Stimulated activated CD8-positive, alpha-beta memory T cell treated with anti-CD3 and anti-CD28 coated beads, Interleukin-4, amount 100 ng/mL, for 24 hours (primary cell): ENCODE data around the gene NOP14.
A peak's percentile ranks its signal among the peaks of the same experiment; 100 is the strongest.
"Not testable (repeated sequence)": the region's sequence is repeated elsewhere in the genome, so short reads cannot be mapped to it uniquely, and the experiment has no call there.

Experiments used
- DNase-seq: peaks from one replicate; pipeline ENCODE4 v3.0.0-alpha.2; 2020; ENCODE audit warnings: low read depth

Gene NOP14

GRCh38 chr4:2961811-2962441 is 1.3 kb downstream of the NOP14 start:
- DNase-seq = peak; percentile 52

DNA sequence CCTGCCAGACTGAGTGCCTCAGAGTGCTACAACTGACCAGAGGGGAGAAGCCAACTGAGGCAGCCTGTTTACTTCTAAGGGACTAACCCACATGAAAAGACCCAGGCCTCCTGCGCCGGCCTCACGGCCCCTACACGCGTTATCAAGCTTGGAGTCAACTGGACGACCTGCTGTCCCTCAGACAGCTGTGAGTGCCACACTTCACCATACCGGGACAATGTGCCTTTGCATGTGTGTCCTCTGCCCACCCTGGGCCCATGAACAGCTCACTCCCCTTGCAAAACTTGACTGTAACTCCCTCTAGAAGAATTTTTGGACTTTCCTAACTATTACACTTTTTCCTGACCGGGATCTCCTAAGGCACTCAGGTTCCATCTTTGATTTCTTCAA is 1.8 kb downstream of the NOP14 start:
- DNase-seq = no peak

- DNase-seq = not testable (repeated sequence)
Observed at GRCh38 chr4:2960450-2960849, 2.8 kb downstream of the NOP14 start.

DNA sequence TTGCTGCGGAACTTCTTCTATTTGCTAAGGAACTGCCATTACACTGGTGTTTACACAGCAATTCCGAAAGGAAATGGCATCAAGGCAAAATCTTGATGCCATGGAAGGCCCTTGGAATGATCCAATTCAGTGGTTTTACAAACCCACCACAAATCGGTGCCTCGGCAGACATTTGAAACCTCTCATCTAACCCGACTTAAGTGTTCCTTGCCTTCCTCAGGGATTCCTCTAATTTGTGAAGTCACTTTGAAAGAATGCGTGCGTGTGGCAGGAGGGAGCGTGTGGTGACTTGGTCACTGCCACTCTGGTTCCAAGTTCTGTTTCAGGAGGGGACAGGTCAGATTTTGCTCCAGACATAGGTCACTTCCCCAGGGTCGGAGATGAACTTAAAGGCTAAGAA is 4.8 kb downstream of the NOP14 start:
- DNase-seq = no peak

GRCh38 chr4:2955186-2956044 is 7.8 kb downstream of the NOP14 start:
- not testable (repeated sequence) for DNase-seq

DNA sequence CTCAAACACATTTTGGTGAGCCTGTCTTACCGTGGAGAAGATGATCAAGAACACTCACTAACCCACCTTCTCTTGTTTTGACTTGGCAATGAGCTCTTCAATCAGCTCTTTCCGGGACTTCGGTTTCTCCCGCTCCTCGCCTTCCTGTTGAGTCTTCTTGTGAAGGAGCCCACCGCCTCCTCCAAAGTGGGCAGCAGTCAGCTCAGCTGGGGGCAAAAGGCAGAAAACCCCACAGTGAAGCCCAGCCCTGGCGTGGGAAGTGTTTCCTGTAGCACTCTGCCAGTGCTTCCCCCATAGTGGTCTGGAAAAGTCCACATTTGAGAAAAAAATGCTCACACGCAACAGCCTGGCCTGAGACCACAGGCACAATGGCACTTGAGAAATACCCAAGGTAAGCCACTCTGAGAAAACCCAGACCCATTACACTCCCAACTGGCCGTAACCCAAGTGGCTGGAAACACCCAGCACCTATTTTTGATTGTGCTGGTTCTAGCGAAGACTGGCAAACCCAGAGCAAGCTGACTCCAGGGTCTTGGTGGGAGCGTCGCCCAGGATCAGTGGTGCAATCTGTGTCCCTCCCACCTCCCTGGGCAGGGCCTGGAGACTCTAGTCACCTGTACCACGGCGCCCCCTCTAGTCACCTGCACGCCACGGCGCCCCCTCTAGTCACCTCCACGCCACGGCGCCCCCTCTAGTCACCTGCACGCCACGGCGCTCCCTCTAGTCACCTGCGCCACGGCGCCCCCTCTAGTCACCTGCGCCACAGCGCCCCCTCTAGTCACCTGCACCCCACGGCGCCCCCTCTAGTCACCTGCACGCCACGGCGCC is 8.6 kb downstream of the NOP14 start:
- DNase-seq = peak; percentile 62

DNA sequence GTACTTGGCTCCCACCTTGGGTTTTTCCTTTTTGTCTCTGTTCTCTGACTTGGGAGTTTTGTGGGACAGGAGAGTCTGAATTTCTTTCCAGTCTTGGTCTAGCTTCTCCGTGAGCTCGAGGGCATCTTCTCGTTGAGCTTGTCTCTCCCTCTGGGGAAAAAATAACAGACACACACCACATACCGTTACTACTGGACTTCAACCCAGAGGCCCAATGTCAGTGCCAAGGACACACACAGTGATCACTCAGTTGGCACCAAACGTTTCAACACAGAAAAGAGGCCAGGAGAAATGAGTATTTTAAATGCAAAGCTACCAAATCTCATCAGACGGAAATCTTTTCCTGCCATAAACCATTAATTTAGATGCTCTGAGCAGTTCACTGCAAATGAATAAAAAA is 9.7 kb downstream of the NOP14 start:
- no peak for DNase-seq

DNA sequence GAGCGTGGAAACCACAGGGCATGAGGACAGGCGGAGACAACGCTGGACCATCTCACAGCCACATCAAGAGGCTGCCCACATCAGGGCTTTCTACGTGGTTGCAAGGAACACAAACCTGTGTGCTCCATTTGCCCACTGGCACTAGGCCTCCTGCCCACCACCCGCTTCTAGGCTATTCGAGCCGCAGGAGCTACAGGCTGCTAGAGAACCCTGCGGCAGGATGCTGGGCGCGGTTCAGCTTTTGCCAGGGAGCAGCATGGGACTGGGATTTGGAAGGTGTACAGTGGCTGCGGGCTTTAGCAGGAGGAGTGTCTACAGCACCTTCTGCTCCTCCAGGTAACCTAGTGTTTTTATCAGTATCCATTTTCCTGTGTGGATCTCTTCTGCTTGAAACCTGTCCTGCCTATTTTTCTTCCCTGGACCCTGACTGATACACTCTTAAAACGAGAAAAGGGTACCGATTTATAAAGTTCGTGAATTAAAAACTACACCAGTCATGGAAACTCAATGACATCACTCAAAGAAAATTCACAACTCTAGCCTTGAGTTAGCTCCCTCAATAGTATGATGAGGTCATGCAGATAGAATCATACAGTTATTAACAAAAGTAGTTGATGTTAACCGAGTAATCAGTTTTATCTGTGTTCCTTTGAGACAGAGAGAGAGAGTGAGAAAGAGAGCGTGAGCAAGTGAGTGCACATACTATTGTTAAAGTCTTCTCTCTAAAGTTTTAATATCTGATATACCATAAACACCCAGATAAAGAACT is 12.8 kb downstream of the NOP14 start:
- DNase-seq = no peak

DNA sequence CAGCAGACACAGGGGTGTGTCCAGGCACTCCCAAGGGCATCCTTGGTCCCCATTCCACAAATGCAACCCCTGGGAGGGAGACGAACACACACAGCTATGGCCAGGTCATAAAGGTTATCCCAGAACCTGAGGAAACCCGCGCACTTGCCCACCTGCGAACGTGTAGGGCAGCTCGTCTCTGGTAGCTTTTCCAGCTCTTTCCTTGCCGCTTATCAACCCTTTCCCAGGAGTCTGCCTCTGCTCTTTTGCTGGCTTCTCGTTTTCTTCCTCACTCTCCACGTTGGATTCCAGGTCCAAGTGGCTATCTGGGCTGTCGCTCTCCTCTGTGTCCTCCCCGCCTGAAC is 13.5 kb downstream of the NOP14 start:
- DNase-seq = no peak

GRCh38 chr4:2948895-2949781 is 14.1 kb downstream of the NOP14 start:
- DNase-seq = no peak

DNA sequence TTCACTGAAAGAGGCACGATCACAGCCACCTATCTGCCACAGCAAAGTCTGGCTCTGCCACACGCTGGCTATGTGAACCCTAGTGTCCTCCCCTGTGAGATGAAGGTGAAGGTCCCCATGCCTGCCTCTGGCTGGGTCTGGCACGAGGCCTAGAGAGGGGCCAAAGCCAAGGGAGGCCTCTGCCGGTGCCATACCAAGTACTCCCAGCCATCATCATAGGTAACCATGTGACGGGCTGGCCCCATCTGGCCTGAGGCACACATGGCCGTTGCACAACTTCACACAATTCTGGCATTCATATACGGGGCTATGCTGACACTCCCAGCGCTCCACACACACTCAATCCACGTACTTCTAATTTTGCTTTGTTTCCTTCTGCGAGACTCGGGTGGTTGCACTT is 15.3 kb downstream of the NOP14 start:
- DNase-seq = no peak

GRCh38 chr4:2946812-2947600 is 16.2 kb downstream of the NOP14 start:
- no peak for DNase-seq

DNA sequence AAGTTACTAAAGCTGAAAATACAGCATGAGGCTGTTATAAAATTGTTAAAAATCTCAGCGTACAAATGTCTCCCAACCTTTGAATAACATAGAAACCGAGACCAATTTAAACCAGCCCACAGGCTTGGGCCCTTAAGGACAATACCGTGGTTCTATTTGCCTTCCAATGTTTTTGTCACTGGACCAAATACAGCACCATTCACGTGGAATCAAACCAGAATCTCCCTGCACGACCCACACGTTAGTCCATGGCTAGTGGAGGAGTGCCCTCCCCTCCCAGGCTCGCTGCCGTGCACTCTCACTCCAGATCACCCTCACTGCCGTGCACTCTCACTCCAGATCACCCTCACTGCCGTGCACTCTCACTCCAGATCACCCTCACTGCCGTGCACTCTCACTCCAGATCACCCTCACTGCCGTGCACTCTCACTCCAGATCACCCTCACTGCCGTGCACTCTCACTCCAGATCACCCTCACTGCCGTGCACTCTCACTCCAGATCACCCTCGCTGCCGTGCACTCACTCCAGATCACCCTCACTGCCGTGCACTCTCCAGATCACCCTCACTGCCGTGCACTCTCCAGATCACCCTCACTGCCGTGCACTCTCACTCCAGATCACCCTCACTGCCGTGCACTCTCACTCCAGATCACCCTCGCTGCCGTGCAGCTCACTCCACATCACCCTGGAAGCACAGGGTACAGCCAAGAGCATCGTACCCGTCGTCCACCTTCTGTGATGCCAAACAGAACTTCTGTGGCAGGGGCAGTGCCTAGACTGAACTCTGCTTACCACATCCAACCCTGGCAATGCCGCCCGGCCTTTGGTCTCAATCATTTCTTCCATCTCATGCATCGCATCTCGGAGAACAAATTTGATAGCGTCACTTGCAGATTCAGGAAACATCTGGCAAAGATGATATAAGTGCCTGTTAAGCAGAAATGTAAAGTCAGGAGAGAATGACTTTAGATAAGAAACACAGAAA is 17.3 kb downstream of the NOP14 start:
- DNase-seq = not testable (repeated sequence)

GRCh38 chr4:2944586-2945526 is 18.4 kb downstream of the NOP14 start:
- no peak for DNase-seq

- no peak for DNase-seq
Observed at GRCh38 chr4:2944091-2944482, 19.1 kb downstream of the NOP14 start.

DNA sequence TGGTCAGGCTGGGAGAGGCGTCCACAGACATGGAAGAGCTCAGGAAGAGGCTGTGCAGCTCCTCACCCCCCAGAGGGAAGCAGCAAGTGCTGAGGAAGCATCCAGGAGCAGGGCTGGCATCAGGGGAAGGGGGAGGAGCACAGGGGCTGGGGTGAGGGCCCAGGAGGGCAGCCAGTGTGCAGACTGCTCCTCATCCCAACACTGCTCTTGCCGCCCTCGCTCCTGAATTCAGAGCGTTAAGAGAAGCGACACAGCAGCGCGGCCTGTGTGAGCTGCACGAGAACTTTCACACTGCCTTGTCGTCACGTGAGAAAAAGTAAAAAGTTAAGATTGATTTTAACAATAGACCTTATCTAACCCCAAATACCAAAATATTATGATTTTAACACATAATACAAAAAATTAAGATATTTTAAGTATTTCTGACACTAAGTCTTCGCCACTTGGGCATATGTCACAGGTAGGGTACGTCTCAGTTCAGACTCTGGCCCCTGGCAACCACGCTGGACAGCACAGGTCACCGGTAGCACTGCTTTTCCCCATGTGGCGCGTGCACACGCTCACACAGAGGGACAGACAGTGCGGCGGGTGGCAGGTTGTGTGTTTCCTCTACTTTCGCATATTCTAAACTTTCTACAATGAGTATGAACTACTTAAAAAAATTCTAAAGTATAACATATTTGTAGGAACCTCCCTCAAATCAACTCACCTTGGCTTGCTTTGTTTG is 19.7 kb downstream of the NOP14 start:
- DNase-seq = no peak
